SK-N-SH (cell line): ENCODE data around the gene ITCH. TPM values are rescaled to one million over a fixed set of nuclear protein-coding genes. Genes with fewer than 3 reads are reported as not detected.

Experiments
- CTCF ChIA-PET: fragments of 300-600, 350-600 bp; formaldehyde crosslinking; extraction: SDS; loops from one replicate; lab custom pipeline; 2021; lab: Yijun Ruan, JAX
- POLR2A ChIA-PET: fragments of 350-600 bp; sonication (Branson Sonifier 250); formaldehyde crosslinking; extraction: SDS; loops from one replicate; lab custom pipeline; 2020; ENCODE audit warnings: antibody characterized with exemption, inconsistent platforms; lab: Yijun Ruan, JAX
- DNase-seq: peaks from one replicate; pipeline ENCODE4 v3.0.0; 2012
- H2AFZ ChIP-seq: fragments of 200-600 bp; sonication (generic); 2 replicates; pipeline ENCODE4 v1.8.1; 2016; ENCODE audit warnings: antibody characterized with exemption, mild to moderate bottlenecking, low read depth
- H3F3A ChIP-seq: fragments of 200-600 bp; sonication (generic); replicated peaks from 2 replicates; pipeline ENCODE3; 2016; ENCODE audit warnings: antibody characterized with exemption, mild to moderate bottlenecking; ENCODE audit not compliant: insufficient read depth
- H3K27ac ChIP-seq, 2 experiments: fragments of 200-500 bp in 1 of 2; fragments of 200-600 bp in 1 of 2; sonication (Bioruptor generic) in 1 of 2; sonication (generic), shearing (Covaris generic) in 1 of 2; 2 replicates each; pipeline versions ENCODE4 v1.5.1 to v1.6.1; 2014 to 2016; ENCODE audit warnings: low read depth in 2 of 2, inconsistent platforms in 1 of 2, low read length in 1 of 2, mild to moderate bottlenecking in 1 of 2, mixed read lengths in 1 of 2
- H3K27me3 ChIP-seq: fragments of 200-600 bp; sonication (generic), shearing (Covaris generic); 2 replicates; pipeline ENCODE4 v1.6.1; 2016; ENCODE audit warnings: mixed run types; ENCODE audit not compliant: insufficient read depth
- H3K36me3 ChIP-seq, 2 experiments: fragments of 200-500 bp in 1 of 2; fragments of 200-600 bp in 1 of 2; sonication (Bioruptor generic) in 1 of 2; sonication (generic) in 1 of 2; replicated peaks in 1 of 2; 2 replicates each; pipeline versions ENCODE3 to v1.5.1; 2014 to 2016; ENCODE audit warnings: low read length in 1 of 2, mild to moderate bottlenecking in 1 of 2; ENCODE audit not compliant: insufficient read depth in 2 of 2, control insufficient read depth in 1 of 2
- H3K4me1 ChIP-seq, 2 experiments: fragments of 200-500 bp in 1 of 2; fragments of 200-600 bp in 1 of 2; sonication (Bioruptor generic) in 1 of 2; sonication (generic), shearing (Covaris generic) in 1 of 2; 2 replicates each; pipeline versions ENCODE4 v1.5.1 to v1.6.1; 2014 to 2016; ENCODE audit warnings: low read depth in 1 of 2, low read length in 1 of 2, mixed run types in 1 of 2; ENCODE audit not compliant: insufficient read depth in 2 of 2, control insufficient read depth in 1 of 2
- H3K4me2 ChIP-seq: fragments of 200-600 bp; sonication (generic), shearing (Covaris generic); 2 replicates; pipeline ENCODE4 v1.6.1; 2017; ENCODE audit warnings: mixed run types
- H3K4me3 ChIP-seq, 2 experiments: fragments of 200-500 bp in 1 of 2; fragments of 200-600 bp in 1 of 2; sonication (Bioruptor generic) in 1 of 2; sonication (generic), shearing (Covaris generic) in 1 of 2; 2 replicates each; pipeline versions ENCODE4 v1.5.1 to v1.8.1; 2014 to 2016; ENCODE audit warnings: low read depth in 2 of 2, inconsistent platforms in 1 of 2, low read length in 1 of 2, mild to moderate bottlenecking in 1 of 2, mixed read lengths in 1 of 2, moderate library complexity in 1 of 2
- H3K79me2 ChIP-seq: fragments of 200-600 bp; sonication (generic); 2 replicates; pipeline ENCODE4 v1.8.1; 2017; ENCODE audit warnings: mild to moderate bottlenecking; ENCODE audit not compliant: insufficient read depth
- H3K9ac ChIP-seq: fragments of 200-600 bp; sonication (generic); 2 replicates; pipeline ENCODE4 v1.6.1; 2017; ENCODE audit warnings: mixed run types
- H3K9me2 ChIP-seq: fragments of 200-600 bp; sonication (generic); 2 replicates; pipeline ENCODE4 v1.6.1; 2017; ENCODE audit warnings: mixed run types
- H3K9me3 ChIP-seq: fragments of 200-600 bp; sonication (generic); 2 replicates; pipeline ENCODE4 v1.6.1; 2017; ENCODE audit warnings: mixed run types, mild to moderate bottlenecking, moderate library complexity
- H4K20me1 ChIP-seq: fragments of 200-600 bp; sonication (generic); 2 replicates; pipeline ENCODE4 v1.6.1; 2017; ENCODE audit warnings: mild to moderate bottlenecking, mixed run types; ENCODE audit not compliant: insufficient read depth
- ELF1 ChIP-seq: IDR thresholded peaks from 2 replicates; pipeline ENCODE4 v1.4.0; 2012
- EP300 ChIP-seq, 2 experiments: IDR thresholded peaks; 2 replicates each; pipeline versions ENCODE4 v1.4.0 to v1.6.1; 2012; ENCODE audit warnings: borderline replicate concordance in 1 of 2, low read depth in 1 of 2, low read length in 1 of 2
- EZH2phosphoT487 ChIP-seq: fragments of 200-600 bp; sonication (generic); IDR thresholded peaks from 2 replicates; pipeline ENCODE4 v1.6.1; 2017; ENCODE audit warnings: low read depth, mixed run types, mild to moderate bottlenecking, antibody characterized with exemption, moderate library complexity, borderline replicate concordance
- FOXJ3 ChIP-seq: sonication (generic); formaldehyde crosslinking; IDR thresholded peaks from 2 replicates; pipeline ENCODE4 v1.5.1; 2020; ENCODE audit warnings: mild to moderate bottlenecking, missing genetic modification reagents
- GABPA ChIP-seq: IDR thresholded peaks from 2 replicates; pipeline ENCODE4 v1.4.0; 2012; ENCODE audit warnings: low read depth, mild to moderate bottlenecking
- GATA2 ChIP-seq: sonication (generic); formaldehyde crosslinking; IDR thresholded peaks from 2 replicates; pipeline ENCODE4 v1.5.0; 2020; ENCODE audit warnings: mild to moderate bottlenecking, missing genetic modification reagents
- JUND ChIP-seq: IDR thresholded peaks from 2 replicates; pipeline ENCODE4 v1.4.0; 2012
- MAX ChIP-seq: IDR thresholded peaks from 2 replicates; pipeline ENCODE4 v1.4.0; 2012; ENCODE audit warnings: low read depth
- MXI1 ChIP-seq: IDR thresholded peaks from 2 replicates; pipeline ENCODE4 v1.6.1; 2012; ENCODE audit warnings: mild to moderate bottlenecking, low read depth, low read length, improper control_type of control experiment
- NRF1 ChIP-seq: IDR thresholded peaks from 2 replicates; pipeline ENCODE4 v1.6.1; 2012; ENCODE audit warnings: low read depth, mild to moderate bottlenecking, low read length
- PBX3 ChIP-seq: IDR thresholded peaks from 2 replicates; pipeline ENCODE4; 2012
- RCOR1 ChIP-seq: fragments of 150-350 bp; IDR thresholded peaks from 2 replicates; pipeline ENCODE4 v1.6.1; 2017; ENCODE audit warnings: antibody characterized with exemption, low read length
- REST ChIP-seq: IDR thresholded peaks from 2 replicates; pipeline ENCODE4 v1.6.1; 2012; ENCODE audit warnings: mild to moderate bottlenecking, low read depth, low read length, moderate library complexity
- SMC3 ChIP-seq: IDR thresholded peaks from 2 replicates; pipeline ENCODE4 v1.6.1; 2012; ENCODE audit warnings: low read depth, low read length, improper control_type of control experiment
- TCF12 ChIP-seq: IDR thresholded peaks from 2 replicates; pipeline ENCODE4 v1.4.0; 2012
- USF2 ChIP-seq: fragments of 150-350 bp; IDR thresholded peaks from 2 replicates; pipeline ENCODE4 v1.6.1; 2017; ENCODE audit warnings: antibody characterized with exemption, low read length, low read depth, borderline replicate concordance
- ZBTB33 ChIP-seq: IDR thresholded peaks from 2 replicates; pipeline ENCODE4 v1.4.0; 2012; ENCODE audit warnings: low read depth, borderline replicate concordance
- WGBS: methylation state at CpG from one replicate; pipeline ENCODE4 v1.1.6; 2017; ENCODE audit warnings: low lambda C conversion rate; 5-methylcytosine and 5-hydroxymethylcytosine counted together
- polyA plus RNA-seq, 3 experiments: library from polyadenylated mRNA; depleted of rRNA; stranded (reverse); fragments of >200 nt; gene quantifications; 2 replicates each; pipeline ENCODE4 v1.2.3, GENCODE V29; 2012

The ITCH gene
- polyA plus RNA-seq, 1 of the 3 experiments (the other 2 are of a cell fraction) = 3.8 TPM

- TF ChIP-seq USF2 (no peak), ELF1 (no peak)
Observed at GRCh38 chr20:34511891-34512265, 148.8 kb downstream of the ITCH start (continued).

- Histone ChIP-seq H3K4me2 (no peak overlapping the region), H3F3A (peaks cover 22% of the 10 kb centered on the region), H3K9ac (no peak overlapping the region), H4K20me1 (no peaks in the 10 kb centered on the region)
- no peak for DNase-seq
- TF ChIP-seq EZH2phosphoT487 = no peak
- TF ChIP-seq SMC3 = no peak
- no peak for TF ChIP-seq MAX
- TF ChIP-seq EP300 (IDR thresholded peaks at IDR 0.05; ENCODE audit: borderline replicate concordance in 1 of 2, low read depth in 1 of 2, low read length in 1 of 2) = no peak
- no peak for TF ChIP-seq JUND
- no peak for TF ChIP-seq FOXJ3 (CRISPR knock-in tag)
- TF ChIP-seq RCOR1 = no peak
- no peak for TF ChIP-seq GATA2 (CRISPR knock-in tag)
- TF ChIP-seq MXI1 = no peak
- TF ChIP-seq GABPA = no peak
- no peak for TF ChIP-seq PBX3
- no peak for TF ChIP-seq NRF1
- no peak for TF ChIP-seq ZBTB33
- no peak for TF ChIP-seq USF2
- TF ChIP-seq ELF1 = no peak
- TF ChIP-seq TCF12 = no peak
- TF ChIP-seq REST = no peak
- TF ChIP-seq, all 33 proteins: peak for 0
- H3K9me2 ChIP-seq = no peaks in the 10 kb centered on the region
- peaks cover 42 to 47% of the 10 kb centered on the region in 2 experiments for H3K36me3 ChIP-seq
- POLR2A ChIA-PET = no interaction called here
- no peak overlapping the region for H3K4me3 ChIP-seq
- peak overlapping the region in 1 of 2 experiments; percentile 5; a peak in 1 of 4 replicates for H3K27ac ChIP-seq
- peaks cover 0 to 6% of the 10 kb centered on the region in 2 experiments; a peak in 2 of 4 replicates for H3K4me1 ChIP-seq
- no peaks in the 10 kb centered on the region for H3K9me3 ChIP-seq
- CTCF ChIA-PET = interaction anchor here (0.7 to 1.7 kb wide), 4 partner anchors 10 to 200 kb away, joined by 3 to 5 read pairs (median 4); no protein-coding TSS in a partner anchor
- H3K79me2 ChIP-seq = peaks cover 9% of the 10 kb centered on the region
- WGBS = 94% methylated on average over 4 of the region's 4 CpGs
- H3K27me3 ChIP-seq = no peaks in the 10 kb centered on the region
- H2AFZ ChIP-seq = no peak overlapping the region
Observed at GRCh38 chr20:34512266-34512954, 149.3 kb downstream of the ITCH start.
